Neural progenitor cell (in vitro differentiated cells): ENCODE results near the gene UBE3D.

Experiments used
- CTCF ChIP-seq: fragments of 200-600 bp; sonication (generic); IDR thresholded peaks from 2 replicates; pipeline ENCODE4 v1.5.1; 2017; ENCODE audit warnings: antibody characterized with exemption, mild to moderate bottlenecking
- EZH2 ChIP-seq: fragments of 200-600 bp; sonication (generic); IDR thresholded peaks from 2 replicates; pipeline ENCODE4 v1.6.1; 2017; ENCODE audit warnings: antibody characterized with exemption, mild to moderate bottlenecking, moderate library complexity

GRCh38 chr6:83057705-83058321 is 7.8 kb downstream of the UBE3D start:
- peak; percentile 91 for TF ChIP-seq CTCF
- no peak for TF ChIP-seq EZH2
